IPS-18a (cell line): ENCODE data around the gene KRTAP19-8.

ENCODE experiments used
- H3K27ac ChIP-seq: one replicate; pipeline ENCODE4 v1.5.1; 2013; ENCODE audit warnings: low read length
- H3K27me3 ChIP-seq: one replicate; pipeline ENCODE4 v1.6.1; 2013; ENCODE audit warnings: mild to moderate bottlenecking, low read length; ENCODE audit not compliant: control insufficient read depth, insufficient read depth
- H3K36me3 ChIP-seq: one replicate; pipeline ENCODE4 v1.6.1; 2013; ENCODE audit warnings: low read depth, low read length; ENCODE audit not compliant: control insufficient read depth
- H3K4me1 ChIP-seq: one replicate; pipeline ENCODE4 v1.6.1; 2013; ENCODE audit warnings: low read depth, low read length; ENCODE audit not compliant: control insufficient read depth
- H3K4me3 ChIP-seq: one replicate; pipeline ENCODE4 v1.5.1; 2013; ENCODE audit warnings: low read length
- H3K9ac ChIP-seq: one replicate; pipeline ENCODE4 v1.6.1; 2013; ENCODE audit warnings: mild to moderate bottlenecking, low read length, moderate library complexity
- H3K9me3 ChIP-seq: one replicate; pipeline ENCODE4 v1.6.1; 2013; ENCODE audit warnings: low read depth, low read length; ENCODE audit not compliant: control insufficient read depth

KRTAP19-8 gene

DNA sequence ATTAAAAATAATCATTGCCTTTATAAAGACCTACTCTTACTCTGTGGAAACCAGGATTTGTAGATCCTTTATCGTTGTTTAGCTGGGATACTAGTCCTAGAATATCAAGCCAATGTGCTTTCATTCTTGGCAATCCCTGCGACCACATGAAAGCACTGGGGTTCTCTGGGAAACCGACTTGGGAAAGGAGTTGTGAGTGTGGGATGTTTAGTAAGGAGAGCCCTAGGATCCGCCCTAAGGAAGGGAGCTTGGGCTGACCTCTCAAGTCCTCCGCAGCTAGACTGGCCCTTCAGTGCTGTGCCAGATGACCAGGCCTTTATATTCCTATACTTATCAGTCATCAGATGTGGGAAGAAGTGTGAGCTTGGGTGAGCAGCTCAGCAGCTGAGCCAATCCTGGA, 5.2 kb upstream of the KRTAP19-8 start:
- H3K9me3 ChIP-seq, result no peaks in the 10 kb centered on the region
- H3K4me1 ChIP-seq, result no peaks in the 10 kb centered on the region

DNA sequence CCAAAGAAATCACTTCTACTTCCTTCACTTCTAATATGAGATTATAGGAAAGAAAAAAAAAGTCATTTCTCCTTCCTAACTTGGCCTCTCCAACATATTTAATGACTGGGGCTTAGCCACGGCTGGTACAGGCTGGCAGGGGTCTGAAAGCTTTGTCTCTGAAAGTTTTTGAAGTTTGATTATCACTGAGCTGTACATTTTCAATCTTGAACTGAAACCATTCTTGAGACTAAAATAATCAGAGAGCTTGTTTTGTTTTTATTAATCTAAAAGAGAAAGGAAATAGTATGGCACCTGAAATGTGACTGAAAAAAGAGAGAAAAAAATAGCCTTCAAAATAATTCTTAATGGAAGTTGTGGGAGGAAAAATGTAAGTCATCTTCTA, 3.8 kb upstream of the KRTAP19-8 start:
- Histone ChIP-seq H3K27ac (no peak overlapping the region), H3K27me3 (no peaks in the 10 kb centered on the region), H3K36me3 (no peaks in the 10 kb centered on the region)

More for the DNA sequence above, 5.2 kb upstream of the KRTAP19-8 start:
- Histone ChIP-seq H3K9ac (no peak overlapping the region), H3K36me3 (no peaks in the 10 kb centered on the region), H3K27me3 (no peaks in the 10 kb centered on the region), H3K4me3 (no peak overlapping the region), H3K27ac (no peak overlapping the region)

DNA sequence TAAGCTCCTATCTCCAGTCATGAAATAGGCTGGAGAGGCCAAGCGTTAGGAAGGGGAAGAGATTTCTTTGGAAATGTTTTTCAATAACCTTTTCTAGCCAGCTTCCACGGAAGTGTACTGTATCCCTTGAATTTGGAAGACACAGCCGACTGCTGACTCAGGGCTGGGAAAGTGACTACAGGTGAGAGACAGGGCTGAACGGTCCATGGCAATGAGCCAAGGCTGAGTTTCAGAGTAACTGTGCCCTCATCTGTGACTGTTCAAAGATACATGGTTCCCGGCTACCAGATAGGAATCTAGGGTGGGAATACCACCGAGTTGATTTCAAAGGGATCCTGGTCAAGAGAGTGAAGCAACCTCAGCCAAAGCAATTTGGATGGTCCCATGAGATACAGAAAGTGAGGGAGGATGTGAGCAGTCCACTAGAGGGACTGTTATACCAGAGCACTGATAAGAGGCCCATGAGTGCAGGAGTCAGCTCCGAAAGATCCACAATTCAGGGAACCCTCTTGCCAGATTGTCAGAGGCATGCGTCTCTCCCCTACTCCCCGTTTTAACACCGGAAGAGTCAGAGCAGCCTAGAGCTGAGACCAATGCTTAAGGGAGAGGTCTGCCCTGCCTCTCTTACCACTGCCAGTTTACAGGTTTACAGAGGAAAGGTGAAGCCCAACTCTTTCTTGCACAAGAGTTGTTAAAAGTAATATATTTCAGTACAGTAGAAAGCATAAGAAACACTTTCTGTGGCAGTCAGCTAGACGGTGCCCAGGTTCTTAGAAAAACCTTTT, 3.2 kb upstream of the KRTAP19-8 start:
- H3K27ac ChIP-seq, result no peak overlapping the region
- H3K36me3 ChIP-seq, result no peaks in the 10 kb centered on the region
- H3K4me1 ChIP-seq, result no peaks in the 10 kb centered on the region
- H3K27me3 ChIP-seq, result no peaks in the 10 kb centered on the region
- H3K9ac ChIP-seq, result no peak overlapping the region
- H3K4me3 ChIP-seq, result no peak overlapping the region
- H3K9me3 ChIP-seq, result no peaks in the 10 kb centered on the region

More for the DNA sequence above, 3.8 kb upstream of the KRTAP19-8 start:
- H3K9me3 ChIP-seq, result no peaks in the 10 kb centered on the region
- no peak overlapping the region for H3K4me3 ChIP-seq
- no peak overlapping the region for H3K9ac ChIP-seq
- no peaks in the 10 kb centered on the region for H3K4me1 ChIP-seq

DNA sequence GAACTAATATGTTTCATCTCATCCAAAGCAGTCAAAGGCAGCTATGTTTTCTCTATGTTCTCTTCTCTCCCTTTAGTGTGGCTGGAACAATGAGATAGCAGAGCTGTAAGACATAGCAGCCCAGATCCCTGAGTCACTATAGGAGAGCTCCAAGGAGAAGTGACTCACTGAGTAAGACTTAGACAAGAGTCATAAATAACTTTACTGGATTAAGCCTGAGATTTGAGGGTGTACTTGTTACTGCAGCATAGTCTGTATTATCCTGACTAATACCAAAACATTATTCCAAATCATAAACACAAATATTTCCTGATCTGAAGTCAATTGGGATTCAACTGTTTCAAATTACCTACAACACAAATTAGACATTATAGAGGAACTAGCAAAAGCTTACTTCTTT, 3.9 kb downstream of the KRTAP19-8 start:
- H3K9ac ChIP-seq, result no peak overlapping the region
- H3K36me3 ChIP-seq, result no peaks in the 10 kb centered on the region
- H3K4me1 ChIP-seq, result no peaks in the 10 kb centered on the region
- no peaks in the 10 kb centered on the region for H3K27me3 ChIP-seq
- H3K9me3 ChIP-seq, result no peaks in the 10 kb centered on the region
- H3K4me3 ChIP-seq, result no peak overlapping the region
- H3K27ac ChIP-seq, result no peak overlapping the region

DNA sequence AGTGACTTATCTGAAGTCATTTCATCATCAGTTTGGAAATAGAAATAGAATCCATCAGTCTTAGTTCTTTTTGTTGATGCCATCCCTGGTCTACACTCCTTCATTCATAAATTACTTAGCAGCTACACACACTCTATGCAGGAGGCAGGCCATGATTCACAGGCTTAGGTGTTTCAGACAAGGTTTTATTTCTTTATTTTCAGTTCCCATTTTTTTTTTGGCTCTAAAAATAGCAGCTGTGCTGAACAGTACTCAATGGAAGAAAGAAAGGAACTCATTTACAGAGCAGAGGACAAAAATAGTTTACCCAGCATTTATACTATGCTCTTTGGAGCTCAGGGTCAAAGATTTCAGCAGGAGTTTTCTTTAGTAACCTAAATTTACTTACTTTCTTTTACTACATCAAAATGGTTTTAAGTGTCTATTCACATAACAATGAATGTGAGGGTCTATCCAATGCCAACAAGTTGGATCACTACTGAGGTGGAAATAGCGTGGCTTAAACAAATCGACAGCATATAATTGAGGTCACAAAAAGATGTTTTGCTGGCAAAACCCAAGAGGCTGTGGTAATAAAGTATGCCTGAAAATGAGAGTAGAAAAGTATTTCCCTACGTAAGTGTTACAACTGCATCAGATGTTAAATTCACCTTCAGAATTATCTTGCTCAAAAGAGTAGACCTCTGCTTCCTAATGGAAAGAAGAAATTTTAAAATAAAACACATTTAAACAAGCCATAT, 7.7 kb downstream of the KRTAP19-8 start:
- no peaks in the 10 kb centered on the region for H3K36me3 ChIP-seq
- H3K9me3 ChIP-seq, result no peaks in the 10 kb centered on the region
- H3K27me3 ChIP-seq, result no peaks in the 10 kb centered on the region
- no peak overlapping the region for H3K9ac ChIP-seq
- H3K27ac ChIP-seq, result no peak overlapping the region
- H3K4me1 ChIP-seq, result no peaks in the 10 kb centered on the region
- H3K4me3 ChIP-seq, result no peak overlapping the region

DNA sequence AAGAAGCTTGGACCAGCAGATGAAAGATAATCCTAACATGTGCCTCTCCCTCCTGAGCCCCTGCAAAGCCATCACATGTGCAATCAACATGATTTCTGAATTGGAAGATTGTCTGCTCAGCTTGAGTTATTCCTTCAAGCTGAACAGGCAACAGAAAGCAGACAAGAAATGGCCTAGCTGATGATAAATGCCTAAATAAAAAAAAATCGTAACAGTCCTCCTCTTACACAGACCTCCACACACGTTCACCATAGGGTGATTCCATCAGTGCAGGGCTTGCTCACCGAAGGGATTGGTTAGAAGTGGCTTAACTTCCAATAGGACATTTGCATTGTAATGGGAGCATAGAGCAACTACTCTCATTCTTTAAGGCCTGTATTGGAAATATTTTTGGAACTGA, 14.6 kb downstream of the KRTAP19-8 start:
- H3K9ac ChIP-seq, result no peak overlapping the region
- no peak overlapping the region for H3K4me3 ChIP-seq
- H3K27me3 ChIP-seq, result no peaks in the 10 kb centered on the region
- H3K4me1 ChIP-seq, result no peaks in the 10 kb centered on the region
- no peaks in the 10 kb centered on the region for H3K9me3 ChIP-seq
- no peak overlapping the region for H3K27ac ChIP-seq
- H3K36me3 ChIP-seq, result no peaks in the 10 kb centered on the region

DNA sequence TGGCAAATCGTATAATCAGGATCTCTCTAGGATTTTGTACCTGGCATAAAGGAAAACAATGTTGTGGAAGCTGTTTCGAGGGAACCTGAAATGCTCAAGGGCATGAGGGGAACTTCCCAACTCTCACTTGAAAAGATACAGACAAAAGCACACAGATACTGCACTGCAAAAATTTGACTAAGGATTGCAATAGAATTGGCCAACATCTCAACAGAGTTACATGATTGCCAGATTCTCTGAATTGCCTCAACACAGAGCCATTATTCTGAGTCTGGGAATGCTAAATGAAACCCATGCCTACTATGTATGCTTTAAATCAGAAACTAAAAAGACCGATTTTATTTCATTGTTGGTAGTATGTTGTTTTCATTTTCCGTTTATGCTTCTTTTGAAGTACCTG, 16.0 kb downstream of the KRTAP19-8 start:
- Histone ChIP-seq H3K4me3 (no peak overlapping the region), H3K27me3 (no peaks in the 10 kb centered on the region), H3K4me1 (no peaks in the 10 kb centered on the region), H3K9me3 (no peaks in the 10 kb centered on the region), H3K27ac (no peak overlapping the region), H3K9ac (no peak overlapping the region), H3K36me3 (no peaks in the 10 kb centered on the region)

DNA sequence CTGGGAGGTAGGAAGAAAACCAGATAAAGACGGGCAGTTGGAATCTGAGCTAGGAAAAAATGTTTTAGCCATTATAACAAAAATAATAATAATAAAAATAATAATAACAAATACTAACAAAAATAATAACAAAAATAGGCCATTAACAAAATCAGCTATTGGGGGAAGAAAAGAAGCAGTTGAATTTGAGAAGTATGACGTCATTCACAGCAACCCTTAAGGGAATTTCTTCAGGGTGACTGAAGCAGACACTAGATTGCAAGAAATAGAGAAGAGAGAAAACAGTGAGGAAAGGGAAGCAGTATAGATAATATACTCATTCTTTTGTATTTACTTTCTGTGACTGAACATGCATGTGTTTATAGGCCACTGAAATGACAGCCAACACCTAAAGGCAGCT, 20.0 kb downstream of the KRTAP19-8 start:
- no peaks in the 10 kb centered on the region for H3K27me3 ChIP-seq
- H3K9me3 ChIP-seq, result no peaks in the 10 kb centered on the region

DNA sequence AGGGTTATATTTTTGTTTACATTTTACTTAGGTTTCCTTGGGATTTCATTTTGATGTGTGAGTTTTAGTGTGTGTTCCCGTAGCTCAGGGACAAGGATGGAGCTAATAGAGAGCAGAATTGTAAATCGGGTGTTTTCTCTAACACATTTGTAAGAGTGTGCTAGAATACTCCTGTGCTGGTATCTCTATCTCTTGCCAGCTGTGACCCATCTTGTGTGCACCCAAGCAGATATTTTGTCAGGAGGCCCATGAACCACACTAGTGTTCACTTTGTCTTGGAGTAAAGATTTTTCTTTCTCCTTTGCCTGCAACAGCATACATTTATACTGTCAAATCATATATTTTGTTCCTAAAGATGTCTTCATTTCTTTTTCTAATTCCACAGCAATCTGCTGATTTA, 23.4 kb downstream of the KRTAP19-8 start:
- no peaks in the 10 kb centered on the region for H3K27me3 ChIP-seq
- H3K36me3 ChIP-seq, result no peaks in the 10 kb centered on the region
- no peaks in the 10 kb centered on the region for H3K9me3 ChIP-seq
- H3K27ac ChIP-seq, result no peak overlapping the region
- no peak overlapping the region for H3K9ac ChIP-seq
- no peaks in the 10 kb centered on the region for H3K4me1 ChIP-seq
- H3K4me3 ChIP-seq, result no peak overlapping the region

More for the DNA sequence above, 20.0 kb downstream of the KRTAP19-8 start:
- Histone ChIP-seq H3K9ac (no peak overlapping the region), H3K36me3 (no peaks in the 10 kb centered on the region), H3K4me3 (no peak overlapping the region), H3K27ac (no peak overlapping the region), H3K4me1 (no peaks in the 10 kb centered on the region)

DNA sequence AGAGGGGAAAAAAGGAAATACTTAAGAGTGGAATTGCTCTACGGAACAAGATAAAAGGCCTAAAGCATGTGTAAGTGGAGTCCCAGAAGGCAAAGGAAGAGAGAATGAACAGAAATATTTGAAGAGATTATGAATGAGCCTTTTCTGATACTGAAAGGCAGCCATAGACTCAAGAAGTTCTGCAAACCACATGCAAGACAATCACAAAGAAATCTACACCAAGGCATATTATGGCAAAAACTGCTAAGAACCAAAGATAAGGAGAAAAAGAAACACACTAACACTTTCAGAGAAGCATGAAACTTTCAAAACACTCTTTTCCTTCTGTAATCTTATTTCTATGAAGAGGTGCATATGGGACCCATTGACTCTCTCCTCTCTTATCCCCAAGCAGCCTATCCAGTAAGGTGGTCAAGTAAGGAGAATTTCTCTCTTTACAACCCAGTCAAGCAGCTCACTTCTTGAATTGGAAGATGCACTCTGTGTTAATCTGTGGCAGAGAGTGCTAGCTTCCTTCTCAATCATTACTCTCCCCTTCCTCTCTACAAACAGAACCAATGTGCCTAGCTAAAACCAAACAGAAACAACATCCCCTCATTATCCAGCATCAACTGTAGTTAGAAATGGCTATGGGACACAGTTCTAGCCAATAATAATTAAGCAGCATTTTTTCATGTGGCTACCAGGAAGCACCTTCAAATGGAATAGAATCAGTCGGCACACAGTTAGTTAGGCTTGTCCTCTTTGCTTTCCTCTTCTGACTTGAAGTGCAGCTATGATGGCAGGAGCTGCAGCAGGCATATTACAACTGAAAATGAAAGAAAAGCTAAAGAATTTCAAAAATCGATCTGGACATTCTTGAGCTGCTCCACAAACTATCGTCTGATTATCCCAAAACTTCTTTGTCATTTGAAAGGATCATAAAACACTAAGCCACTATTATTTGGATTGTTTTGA, 25.9 kb downstream of the KRTAP19-8 start:
- no peaks in the 10 kb centered on the region for H3K27me3 ChIP-seq
- H3K4me3 ChIP-seq, result no peak overlapping the region
- no peak overlapping the region for H3K9ac ChIP-seq
- no peaks in the 10 kb centered on the region for H3K36me3 ChIP-seq
- H3K27ac ChIP-seq, result no peak overlapping the region
- H3K4me1 ChIP-seq, result no peaks in the 10 kb centered on the region
- no peaks in the 10 kb centered on the region for H3K9me3 ChIP-seq

DNA sequence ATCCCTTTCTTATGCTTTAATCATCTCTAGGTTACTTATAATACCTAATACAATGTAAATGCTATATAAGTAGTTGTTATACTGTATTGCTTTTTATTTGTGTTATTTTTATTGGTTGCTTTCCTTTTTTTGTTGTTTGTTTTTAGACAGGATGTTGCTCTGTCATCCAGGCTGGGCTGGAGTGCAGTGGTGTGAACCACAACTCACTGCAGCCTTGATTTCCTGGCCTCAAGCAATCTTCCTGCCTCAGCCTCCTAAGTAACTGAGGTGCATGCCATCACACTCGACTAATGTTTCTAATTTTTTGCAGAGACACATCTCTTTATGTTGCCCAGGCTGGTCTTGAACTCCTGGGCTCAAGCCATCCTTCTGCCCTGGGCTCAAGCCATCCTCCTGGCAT, 26.9 kb downstream of the KRTAP19-8 start:
- Histone ChIP-seq H3K36me3 (no peaks in the 10 kb centered on the region), H3K4me3 (no peak overlapping the region), H3K9ac (no peak overlapping the region), H3K27me3 (no peaks in the 10 kb centered on the region), H3K9me3 (no peaks in the 10 kb centered on the region), H3K4me1 (no peaks in the 10 kb centered on the region), H3K27ac (no peak overlapping the region)
